ENCODE results near the gene TAB3. TPM values are rescaled to one million over a fixed set of nuclear protein-coding genes. Genes with fewer than 3 reads are reported as not detected.

Gene TAB3
- total RNA-seq, 1 donor from 2014 or later, result 31.0 TPM

Other genes with a start within 250 kb of the TAB3 start
- 2.0 and 3.0 TPM in 2 replicates for gene GK, start 235.8 kb downstream of the TAB3 start, total RNA-seq
- gene FTHL17, start 182.8 kb upstream of the TAB3 start, total RNA-seq, result not detected in 2 replicates

Measured in renal cortical epithelial cell (primary cell).